ENCODE data around the gene CDH23.

GRCh38 chr10:71555087-71555723 is 158.5 kb downstream of the CDH23 start:
- TF ChIP-seq, protein P1, sequence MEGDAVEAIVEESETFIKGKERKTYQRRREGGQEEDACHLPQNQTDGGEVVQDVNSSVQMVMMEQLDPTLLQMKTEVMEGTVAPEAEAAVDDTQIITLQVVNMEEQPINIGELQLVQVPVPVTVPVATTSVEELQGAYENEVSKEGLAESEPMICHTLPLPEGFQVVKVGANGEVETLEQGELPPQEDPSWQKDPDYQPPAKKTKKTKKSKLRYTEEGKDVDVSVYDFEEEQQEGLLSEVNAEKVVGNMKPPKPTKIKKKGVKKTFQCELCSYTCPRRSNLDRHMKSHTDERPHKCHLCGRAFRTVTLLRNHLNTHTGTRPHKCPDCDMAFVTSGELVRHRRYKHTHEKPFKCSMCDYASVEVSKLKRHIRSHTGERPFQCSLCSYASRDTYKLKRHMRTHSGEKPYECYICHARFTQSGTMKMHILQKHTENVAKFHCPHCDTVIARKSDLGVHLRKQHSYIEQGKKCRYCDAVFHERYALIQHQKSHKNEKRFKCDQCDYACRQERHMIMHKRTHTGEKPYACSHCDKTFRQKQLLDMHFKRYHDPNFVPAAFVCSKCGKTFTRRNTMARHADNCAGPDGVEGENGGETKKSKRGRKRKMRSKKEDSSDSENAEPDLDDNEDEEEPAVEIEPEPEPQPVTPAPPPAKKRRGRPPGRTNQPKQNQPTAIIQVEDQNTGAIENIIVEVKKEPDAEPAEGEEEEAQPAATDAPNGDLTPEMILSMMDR (IDR thresholded peaks at IDR 0.05) = no peak
- no peak for TF ChIP-seq POLR2A (IDR thresholded peaks at IDR 0.05)

Data from uterus (tissue), 2 donors.